Omental fat pad (tissue), 4 donors: ENCODE results near the gene LIN7B. TPM values are rescaled to one million over a fixed set of nuclear protein-coding genes. Genes with fewer than 3 reads are reported as not detected.

Experiments
- ATAC-seq: fragments of 150-250 bp; one replicate; pipeline ENCODE4 v1.9.1; 2016; ENCODE audit warnings: mild to moderate bottlenecking, moderate library complexity; ENCODE audit not compliant: low FRiP score
- DNase-seq: peaks from one replicate; pipeline ENCODE4 v3.0.0-alpha.2; 2019; ENCODE audit warnings: low spot score
- CTCF ChIP-seq, 3 donors: fragments of 450-650 bp; IDR thresholded peaks; one replicate each; pipeline ENCODE4 v1.5.1; 2016 to 2017; ENCODE audit warnings: antibody characterized with exemption in 3 of 3, mild to moderate bottlenecking in 3 of 3, moderate library complexity in 2 of 3
- total RNA-seq, 4 donors: library from RNA; depleted of rRNA; stranded (reverse); fragments of >200 nt; gene quantifications; one replicate each; pipeline ENCODE4 v1.1.0, GENCODE V29; 2016

LIN7B gene
- total RNA-seq, 4 donors from 2014 or later = 3.7 to 9.0 (median 3.9) TPM; not detected in 1

- ATAC-seq (no peak), DNase-seq (no peak)
Observed at GRCh38 chr19:49114630-49115363, 627 bp downstream of the LIN7B start.

GRCh38 chr19:49116544-49116943 lies 2.4 kb downstream of the LIN7B start:
- peak; percentile 35 for DNase-seq
- no peak for ATAC-seq
- TF ChIP-seq CTCF (IDR thresholded peaks at IDR 0.05) = no peak

More at GRCh38 chr19:49114630-49115363, 627 bp downstream of the LIN7B start:
- no peak for TF ChIP-seq CTCF (IDR thresholded peaks at IDR 0.05)

GRCh38 chr19:49117677-49118564 lies 3.8 kb downstream of the LIN7B start:
- no peak for DNase-seq
- no peak for TF ChIP-seq CTCF (IDR thresholded peaks at IDR 0.05)
- ATAC-seq = no peak

GRCh38 chr19:49118565-49119410 lies 4.6 kb downstream of the LIN7B start, which contains the start of gene C19orf73:
Gene C19orf73, minus strand, starts transcription at chr19:49119143. Its CDS starts 121 bp downstream, at chr19:49119022.
- DNase-seq = peak; percentile 69
- ATAC-seq = peak; percentile 91
- TF ChIP-seq CTCF (IDR thresholded peaks at IDR 0.05) = no peak

- TF ChIP-seq CTCF (IDR thresholded peaks at IDR 0.05) = no peak
- DNase-seq (no peak), ATAC-seq (peak; percentile 34)
Observed at GRCh38 chr19:49119411-49120324, 5.5 kb downstream of the LIN7B start, which contains the start of gene PPFIA3. Gene PPFIA3, plus strand, starts transcription at chr19:49119544. Its CDS starts 8,330 bp downstream, at chr19:49127874.

GRCh38 chr19:49120325-49120683 lies 6.1 kb downstream of the LIN7B start:
- TF ChIP-seq CTCF (IDR thresholded peaks at IDR 0.05) = no peak
- DNase-seq (no peak), ATAC-seq (no peak)
